Stomach smooth muscle (tissue), 2 donors: Measurements from ENCODE around the gene ATRIP.
A peak's percentile ranks its signal among the peaks of the same experiment; 100 is the strongest.

Experiments
- H3K27ac ChIP-seq: one replicate; pipeline ENCODE4 v1.7.0; 2013; ENCODE audit warnings: mild to moderate bottlenecking, low read length, inconsistent platforms
- H3K27me3 ChIP-seq, 2 donors: one replicate each; pipeline ENCODE4 v1.7.0; 2013; ENCODE audit warnings: low read length in 2 of 2; ENCODE audit not compliant: insufficient read depth in 2 of 2, control insufficient read depth in 1 of 2
- H3K36me3 ChIP-seq, 2 donors: one replicate each; pipeline ENCODE4 v1.7.0; 2013; ENCODE audit warnings: low read length in 2 of 2; ENCODE audit not compliant: control insufficient read depth in 2 of 2, insufficient read depth in 2 of 2
- H3K4me1 ChIP-seq: one replicate; pipeline ENCODE4 v1.7.0; 2013; ENCODE audit warnings: low read length; ENCODE audit not compliant: control insufficient read depth, insufficient read depth
- H3K4me3 ChIP-seq, 2 donors: one replicate each; pipeline ENCODE4 v1.7.0; 2013; ENCODE audit warnings: low read length in 2 of 2
- H3K9ac ChIP-seq, 2 donors: one replicate each; pipeline ENCODE4 v1.7.0; 2013; ENCODE audit warnings: low read length in 2 of 2, mild to moderate bottlenecking in 1 of 2
- H3K9me3 ChIP-seq, 2 donors: one replicate each; pipeline ENCODE4 v1.7.0; 2013; ENCODE audit warnings: low read length in 2 of 2; ENCODE audit not compliant: control insufficient read depth in 2 of 2
- donor health status: healthy.
- donor health status: Pancreatic carcinoma.

The ATRIP gene

DNA sequence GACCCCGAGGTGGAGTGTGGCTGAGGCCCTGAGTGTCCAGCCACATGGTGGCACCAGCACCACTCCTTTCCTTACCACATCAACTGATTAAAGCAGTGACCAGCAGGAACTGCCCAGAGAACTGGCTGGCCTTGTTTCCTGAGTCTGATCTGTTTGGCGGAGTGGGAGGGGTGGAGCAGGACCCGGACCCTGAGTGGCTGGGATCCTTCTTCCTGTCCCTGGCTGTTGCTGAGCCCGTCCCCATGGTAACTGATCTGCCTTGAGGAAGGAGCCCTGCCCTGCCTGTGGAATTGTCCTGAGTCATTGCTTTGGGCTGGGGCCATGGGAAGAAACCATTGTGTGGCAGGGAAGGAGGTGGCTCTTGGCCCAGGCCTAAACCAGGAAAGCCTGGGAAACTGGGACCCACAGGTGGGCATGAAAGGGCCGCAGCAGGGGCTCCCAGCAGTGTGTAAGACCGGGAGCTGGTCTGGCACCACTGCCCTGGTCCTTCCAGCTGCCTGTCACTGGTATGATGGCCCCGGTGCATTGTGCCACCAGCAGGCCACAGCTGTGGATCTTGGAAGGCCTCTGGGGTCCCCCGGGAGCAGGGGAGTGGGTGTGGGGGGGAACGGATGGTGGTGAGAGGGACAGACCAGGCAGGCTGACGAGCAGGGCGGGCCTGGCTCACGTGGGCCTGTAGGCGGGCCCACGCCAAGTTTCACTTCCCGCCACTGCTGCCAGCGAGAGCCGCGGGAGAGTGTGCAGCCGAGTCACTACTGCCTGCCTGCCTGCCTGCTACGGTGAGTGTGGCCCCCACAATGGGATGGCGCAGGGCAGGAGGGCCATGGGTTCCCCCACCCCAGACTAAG is 19.2 kb downstream of the ATRIP start:
- Histone ChIP-seq H3K27ac (peak overlapping the region; percentile 98), H3K9ac (peak overlapping the region; percentile 89 to 95), H3K4me1 (peaks cover 59% of the 10 kb centered on the region), H3K27me3 (no peaks in the 10 kb centered on the region), H3K36me3 (peaks cover 27 to 30% of the 10 kb centered on the region in 2 donors), H3K9me3 (no peaks in the 10 kb centered on the region), H3K4me3 (peak overlapping the region; percentile 68 to 79)

DNA sequence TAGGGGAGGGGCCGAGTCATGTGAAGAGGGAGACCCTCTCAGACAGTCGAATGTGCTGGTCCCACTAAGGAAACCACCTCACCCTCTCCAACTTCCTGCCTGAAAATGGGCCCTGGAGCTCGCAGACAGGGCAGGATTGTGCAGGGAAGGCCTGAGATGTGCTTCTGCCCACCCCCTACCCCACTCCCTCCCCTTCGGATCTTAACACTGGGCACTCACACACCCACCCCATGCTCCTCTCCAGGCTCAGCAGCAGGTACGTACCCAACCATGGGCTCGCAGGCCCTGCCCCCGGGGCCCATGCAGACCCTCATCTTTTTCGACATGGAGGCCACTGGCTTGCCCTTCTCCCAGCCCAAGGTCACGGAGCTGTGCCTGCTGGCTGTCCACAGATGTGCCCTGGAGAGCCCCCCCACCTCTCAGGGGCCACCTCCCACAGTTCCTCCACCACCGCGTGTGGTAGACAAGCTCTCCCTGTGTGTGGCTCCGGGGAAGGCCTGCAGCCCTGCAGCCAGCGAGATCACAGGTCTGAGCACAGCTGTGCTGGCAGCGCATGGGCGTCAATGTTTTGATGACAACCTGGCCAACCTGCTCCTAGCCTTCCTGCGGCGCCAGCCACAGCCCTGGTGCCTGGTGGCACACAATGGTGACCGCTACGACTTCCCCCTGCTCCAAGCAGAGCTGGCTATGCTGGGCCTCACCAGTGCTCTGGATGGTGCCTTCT is 20.0 kb downstream of the ATRIP start:
- Histone ChIP-seq H3K4me1 (peaks cover 62% of the 10 kb centered on the region), H3K27ac (peak overlapping the region; percentile 98), H3K9ac (peak overlapping the region; percentile 89 to 95), H3K9me3 (no peaks in the 10 kb centered on the region), H3K27me3 (no peaks in the 10 kb centered on the region), H3K36me3 (peaks cover 20 to 23% of the 10 kb centered on the region in 2 donors), H3K4me3 (peak overlapping the region; percentile 68 to 79)

DNA sequence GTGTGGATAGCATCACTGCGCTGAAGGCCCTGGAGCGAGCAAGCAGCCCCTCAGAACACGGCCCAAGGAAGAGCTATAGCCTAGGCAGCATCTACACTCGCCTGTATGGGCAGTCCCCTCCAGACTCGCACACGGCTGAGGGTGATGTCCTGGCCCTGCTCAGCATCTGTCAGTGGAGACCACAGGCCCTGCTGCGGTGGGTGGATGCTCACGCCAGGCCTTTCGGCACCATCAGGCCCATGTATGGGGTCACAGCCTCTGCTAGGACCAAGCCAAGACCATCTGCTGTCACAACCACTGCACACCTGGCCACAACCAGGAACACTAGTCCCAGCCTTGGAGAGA is 20.5 kb downstream of the ATRIP start:
- peak overlapping the region; percentile 68 to 79 for H3K4me3 ChIP-seq

DNA sequence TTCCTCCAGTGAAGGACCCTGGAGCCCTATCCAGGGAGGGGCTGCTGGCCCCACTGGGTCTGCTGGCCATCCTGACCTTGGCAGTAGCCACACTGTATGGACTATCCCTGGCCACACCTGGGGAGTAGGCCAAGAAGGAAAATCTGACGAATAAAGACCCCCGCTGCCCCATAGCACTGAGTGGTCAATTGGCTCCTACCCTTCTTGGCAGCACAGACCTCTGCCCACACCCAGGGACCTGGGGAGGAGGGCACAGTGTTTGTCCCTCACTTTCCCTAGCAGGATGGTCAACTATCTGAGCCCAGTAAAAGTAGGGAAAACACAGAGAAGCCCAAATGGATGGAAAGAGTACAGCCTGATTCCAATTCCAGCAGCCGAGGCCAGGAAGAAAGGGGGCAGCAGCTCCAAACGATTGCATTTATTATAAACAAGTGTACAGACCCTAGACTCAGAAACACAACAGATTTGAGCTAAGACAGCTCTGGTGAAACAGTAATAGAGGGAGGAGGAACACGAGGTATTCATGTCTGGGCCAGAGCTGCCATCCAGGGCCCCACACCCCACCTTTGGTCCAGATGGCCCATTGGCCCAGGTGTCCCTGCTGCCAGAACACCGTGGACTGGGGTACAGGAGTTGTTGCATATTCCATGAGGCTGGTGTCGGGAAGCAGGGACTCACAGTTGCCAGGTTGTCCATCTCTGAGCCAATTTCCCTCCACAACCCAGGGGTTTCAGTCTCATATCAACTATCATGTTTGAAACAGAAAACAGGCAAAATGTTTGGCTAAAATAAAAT is 21.1 kb downstream of the ATRIP start:
- peaks cover 20 to 23% of the 10 kb centered on the region in 2 donors for H3K36me3 ChIP-seq
- peak overlapping the region; percentile 89 to 95 for H3K9ac ChIP-seq

More for the DNA sequence above, 20.5 kb downstream of the ATRIP start:
- Histone ChIP-seq H3K27ac (peak overlapping the region; percentile 98), H3K36me3 (peaks cover 20 to 23% of the 10 kb centered on the region in 2 donors), H3K9me3 (no peaks in the 10 kb centered on the region), H3K27me3 (no peaks in the 10 kb centered on the region), H3K9ac (peak overlapping the region; percentile 89 to 95), H3K4me1 (peaks cover 67% of the 10 kb centered on the region)

DNA sequence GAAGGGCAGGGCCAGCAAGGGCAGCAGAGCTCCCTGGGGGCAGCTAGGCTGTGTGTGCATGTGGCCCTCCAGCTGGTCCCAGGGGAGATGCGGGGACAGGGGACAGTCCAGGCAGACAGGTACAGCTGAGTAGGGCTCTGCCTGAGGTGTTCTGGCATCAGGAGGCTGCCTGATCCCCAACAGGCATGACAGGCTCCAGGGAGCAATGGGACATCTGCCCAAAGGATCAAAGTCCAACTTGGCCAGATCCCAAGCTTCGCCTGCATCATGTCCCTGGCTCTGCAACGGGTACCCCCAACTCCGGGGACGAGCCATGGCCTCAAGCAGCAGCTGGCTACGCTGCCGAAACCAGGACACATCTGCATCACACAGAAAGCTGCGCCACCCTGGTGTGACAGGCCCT is 21.8 kb downstream of the ATRIP start:
- Histone ChIP-seq H3K27ac (peak overlapping the region; percentile 98), H3K9ac (peak overlapping the region in 1 of 2 donors; percentile 13), H3K4me3 (no peak overlapping the region), H3K9me3 (no peaks in the 10 kb centered on the region), H3K27me3 (no peaks in the 10 kb centered on the region), H3K4me1 (peaks cover 73% of the 10 kb centered on the region), H3K36me3 (peaks cover 19 to 20% of the 10 kb centered on the region in 2 donors)

More for the DNA sequence above, 21.1 kb downstream of the ATRIP start:
- Histone ChIP-seq H3K4me3 (peak overlapping the region in 1 of 2 donors; percentile 79), H3K9me3 (no peaks in the 10 kb centered on the region), H3K4me1 (peaks cover 69% of the 10 kb centered on the region), H3K27me3 (no peaks in the 10 kb centered on the region), H3K27ac (peak overlapping the region; percentile 98)

DNA sequence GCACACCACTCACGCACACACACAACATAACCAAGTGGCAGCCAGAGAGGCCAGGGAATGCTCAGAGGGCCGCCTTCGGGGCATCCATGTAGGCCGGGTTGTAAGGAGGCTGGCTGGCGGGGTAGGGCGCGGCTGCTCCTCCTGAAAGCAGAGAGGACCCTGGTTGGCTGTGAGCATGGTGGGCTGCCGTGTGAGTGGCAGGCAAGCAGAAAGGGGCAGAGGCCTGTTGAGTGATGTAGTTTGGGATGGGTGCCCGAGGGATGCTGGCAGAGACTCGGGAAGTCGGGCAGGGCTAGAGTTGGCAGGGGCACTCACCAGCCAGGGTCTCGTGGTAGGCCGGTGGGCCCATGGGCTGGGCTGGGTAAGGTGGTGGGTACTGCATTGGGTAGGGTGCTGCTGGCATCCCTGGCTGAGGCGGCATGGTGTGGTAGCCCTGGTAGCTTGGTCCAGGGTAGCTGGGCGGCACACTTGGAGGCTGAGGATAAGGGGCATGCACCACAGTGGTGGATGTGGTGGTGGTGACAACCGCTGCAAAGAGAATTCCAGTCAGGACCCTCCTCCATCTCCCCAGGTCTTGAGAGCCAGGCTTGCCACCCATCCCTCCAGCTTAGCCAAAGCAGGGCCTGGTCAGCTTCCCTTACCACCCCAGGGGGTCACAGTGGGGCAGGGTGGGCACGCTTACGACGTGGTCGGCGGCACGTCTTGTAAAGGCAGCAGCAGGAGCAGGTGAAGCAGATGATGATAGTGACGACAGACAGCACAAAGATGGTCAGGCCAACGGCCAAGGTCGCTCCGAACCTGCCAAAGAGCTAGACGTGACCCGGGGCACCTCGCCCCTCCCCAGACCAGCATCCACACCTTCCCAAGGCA is 22.7 kb downstream of the ATRIP start:
- Histone ChIP-seq H3K36me3 (peaks cover 19 to 20% of the 10 kb centered on the region in 2 donors), H3K4me3 (no peak overlapping the region), H3K27ac (no peak overlapping the region), H3K9ac (peak overlapping the region in 1 of 2 donors; percentile 58), H3K9me3 (no peaks in the 10 kb centered on the region), H3K27me3 (no peaks in the 10 kb centered on the region), H3K4me1 (peaks cover 75% of the 10 kb centered on the region)

DNA sequence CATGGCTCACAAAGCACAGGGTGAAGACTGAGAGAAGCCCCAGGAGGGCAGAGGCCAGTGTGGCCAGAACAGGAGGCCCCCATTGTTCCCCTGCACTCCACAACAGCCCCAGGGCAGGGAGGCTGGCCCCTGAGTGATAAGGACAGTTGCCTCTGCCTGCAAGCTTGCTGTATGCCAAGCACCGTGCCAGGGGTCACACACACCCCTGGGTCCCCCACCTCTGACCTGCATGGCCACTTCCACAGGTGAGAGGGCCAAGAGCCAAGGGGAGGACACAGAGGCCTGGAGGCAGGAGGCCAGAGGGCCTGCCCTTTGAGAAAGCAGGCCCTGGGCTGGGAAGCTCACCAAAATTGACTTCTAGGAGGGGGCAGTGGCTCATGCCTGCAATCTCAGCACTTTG is 23.7 kb downstream of the ATRIP start:
- H3K36me3 ChIP-seq = peaks cover 19 to 20% of the 10 kb centered on the region in 2 donors
- H3K9me3 ChIP-seq = no peaks in the 10 kb centered on the region
- H3K27me3 ChIP-seq = no peaks in the 10 kb centered on the region
- H3K4me3 ChIP-seq = no peak overlapping the region
- peak overlapping the region; percentile 18 for H3K27ac ChIP-seq
- H3K4me1 ChIP-seq = peaks cover 72% of the 10 kb centered on the region
- peak overlapping the region in 1 of 2 donors; percentile 58 for H3K9ac ChIP-seq

DNA sequence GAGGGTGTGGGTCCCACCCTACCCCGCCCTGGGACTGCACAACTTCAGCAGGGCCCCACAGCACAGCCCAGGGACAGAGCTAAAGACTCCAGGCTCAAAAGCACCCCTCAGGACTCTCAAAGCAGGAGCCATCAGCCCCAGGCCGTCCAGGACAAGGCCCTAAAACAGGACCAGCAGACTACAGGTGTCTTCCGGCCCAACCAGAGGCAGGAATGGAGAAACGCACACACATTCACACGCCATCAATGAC is 26.1 kb downstream of the ATRIP start:
- Histone ChIP-seq H3K27ac (peak overlapping the region; percentile 97), H3K4me3 (peak overlapping the region; percentile 92 to 97), H3K27me3 (no peaks in the 10 kb centered on the region), H3K9ac (peak overlapping the region; percentile 98 to 100), H3K4me1 (peaks cover 48% of the 10 kb centered on the region), H3K9me3 (no peaks in the 10 kb centered on the region), H3K36me3 (peaks cover 14 to 17% of the 10 kb centered on the region in 2 donors)

DNA sequence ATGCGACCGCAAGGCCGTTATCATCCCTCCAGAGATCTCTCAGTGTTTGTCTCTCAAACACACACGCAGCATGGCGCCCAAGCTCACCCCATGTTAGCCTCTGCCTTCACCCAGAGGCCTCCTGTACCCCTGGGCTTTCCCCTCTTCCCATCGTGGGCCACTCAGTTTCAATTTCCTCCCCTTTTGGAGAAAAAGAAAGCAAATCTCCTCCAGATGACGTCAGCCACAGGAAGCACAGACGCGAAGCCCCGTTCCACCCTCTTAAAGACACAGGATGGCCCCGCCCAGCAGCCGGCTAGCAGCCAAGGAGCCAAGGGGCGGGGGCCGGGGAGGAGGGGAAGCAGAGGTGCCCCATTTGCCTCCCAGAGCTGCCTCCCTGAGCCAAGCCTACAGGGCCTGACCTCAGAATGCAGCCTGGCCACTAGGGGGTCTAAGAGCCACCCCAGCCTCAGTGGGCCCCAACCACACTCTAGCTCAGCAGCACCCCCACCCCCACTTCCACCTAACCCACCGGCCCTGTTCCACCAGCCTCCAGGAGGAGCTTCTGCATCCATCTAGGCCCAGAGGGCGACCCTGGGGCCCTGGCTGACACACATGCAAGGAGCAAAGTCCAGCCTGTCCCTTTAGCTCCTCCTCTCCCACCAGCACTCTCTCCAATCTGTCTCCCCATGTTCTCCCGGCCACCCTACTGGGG is 26.5 kb downstream of the ATRIP start:
- Histone ChIP-seq H3K27ac (peak overlapping the region; percentile 97), H3K9me3 (no peaks in the 10 kb centered on the region), H3K27me3 (no peaks in the 10 kb centered on the region), H3K36me3 (peaks cover 10 to 12% of the 10 kb centered on the region in 2 donors), H3K4me3 (peak overlapping the region; percentile 92 to 97), H3K9ac (peak overlapping the region; percentile 98 to 100), H3K4me1 (peaks cover 45% of the 10 kb centered on the region)
